ENCODE measurements around the gene HOXB13. TPM values are rescaled to one million over a fixed set of nuclear protein-coding genes. Genes with fewer than 3 reads are reported as not detected.
A peak's percentile ranks its signal among the peaks of the same experiment; 100 is the strongest.

The HOXB13 gene
- total RNA-seq, 2 experiments from 2014 or later = not detected

DNA sequence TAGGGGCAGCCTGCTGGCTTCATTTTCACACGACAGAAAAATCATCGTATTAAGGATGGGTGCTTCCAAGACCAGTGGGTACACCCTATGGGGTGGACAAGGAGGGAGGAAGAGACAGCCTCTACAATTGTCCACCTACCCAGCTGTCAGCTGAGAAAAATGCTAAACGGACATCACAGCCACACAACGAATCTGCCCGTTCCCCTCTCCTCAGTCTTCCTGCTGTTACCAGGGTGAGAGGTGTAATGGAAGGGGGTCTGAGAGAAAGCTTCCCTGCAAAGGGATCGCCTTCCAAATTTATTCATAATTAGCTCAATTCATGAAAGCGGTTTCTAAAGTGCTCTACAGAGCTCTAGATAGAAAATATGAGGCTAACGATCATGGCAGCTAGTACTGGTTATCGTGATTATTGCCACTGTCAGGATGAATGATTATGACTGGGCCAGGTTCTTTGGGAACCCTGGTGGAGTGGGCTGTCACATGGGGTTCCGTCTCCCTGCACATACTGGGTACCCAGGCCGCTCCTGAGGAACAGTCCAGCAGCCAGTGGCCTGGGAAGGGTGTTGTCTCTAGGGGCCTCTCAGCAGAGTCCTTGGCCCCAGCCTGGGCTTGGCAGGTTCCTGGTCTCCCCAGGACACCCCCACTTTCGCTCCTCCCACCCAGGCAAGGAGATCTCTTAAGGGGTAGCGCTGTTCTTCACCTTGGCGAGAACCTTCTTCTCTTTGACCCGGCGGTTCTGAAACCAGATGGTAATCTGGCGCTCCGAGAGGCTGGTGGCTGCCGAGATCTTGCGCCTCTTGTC lies 2.2 kb downstream of the HOXB13 start:
- intact Hi-C loops (cut with DNase I, micrococcal nuclease) = loop anchor here in 1 of 2 experiments (2.0 kb wide), 1 partner anchor 20 kb away; no protein-coding TSS in a partner anchor
- peaks cover 62% of the 10 kb centered on the region for H3K4me1 ChIP-seq (ENCODE audit: insufficient read depth, low read length)
- peaks cover 100% of the 10 kb centered on the region for H3K27me3 Mint-ChIP-seq
- no peak for ATAC-seq (ENCODE audit: poor library complexity)
- ChIA-PET POLR2A (no interaction called here), CTCF (interaction anchor here (0.7 to 1.5 kb wide), 4 partner anchors 48 to 153 kb away, joined by 3 to 5 read pairs (median 3); partner anchors contain the start of gene TTLL6)
- DNase-seq = no peak
- H3K4me3 ChIP-seq (ENCODE audit: low read length) = no peak overlapping the region
- peaks cover 96 to 98% of the 10 kb centered on the region in 2 experiments for H3K27me3 ChIP-seq (ENCODE audit: control insufficient read depth in 1 of 2, insufficient read depth in 2 of 2, low read length in 2 of 2)
- no peaks in the 10 kb centered on the region for H3K36me3 ChIP-seq (ENCODE audit: insufficient read depth, low read length)
- H3K9me3 ChIP-seq (ENCODE audit: control insufficient read depth in 1 of 2, insufficient read depth in 1 of 2, low read length in 2 of 2) = peaks cover 0 to 66% of the 10 kb centered on the region in 2 experiments
- H3K4me1 Mint-ChIP-seq (ENCODE audit: low read depth) = peaks cover 42% of the 10 kb centered on the region
- H3K9me3 Mint-ChIP-seq = no peaks in the 10 kb centered on the region
- no peak overlapping the region for H3K27ac ChIP-seq (ENCODE audit: low read depth in 1 of 2, low read length in 2 of 2)
- no peaks in the 10 kb centered on the region for H3K36me3 Mint-ChIP-seq (ENCODE audit: low read depth)
- H3K4me3 Mint-ChIP-seq = no peak overlapping the region
- no peak for TF ChIP-seq CTCF (IDR thresholded peaks at IDR 0.05)
- no peak overlapping the region for H3K27ac Mint-ChIP-seq

DNA sequence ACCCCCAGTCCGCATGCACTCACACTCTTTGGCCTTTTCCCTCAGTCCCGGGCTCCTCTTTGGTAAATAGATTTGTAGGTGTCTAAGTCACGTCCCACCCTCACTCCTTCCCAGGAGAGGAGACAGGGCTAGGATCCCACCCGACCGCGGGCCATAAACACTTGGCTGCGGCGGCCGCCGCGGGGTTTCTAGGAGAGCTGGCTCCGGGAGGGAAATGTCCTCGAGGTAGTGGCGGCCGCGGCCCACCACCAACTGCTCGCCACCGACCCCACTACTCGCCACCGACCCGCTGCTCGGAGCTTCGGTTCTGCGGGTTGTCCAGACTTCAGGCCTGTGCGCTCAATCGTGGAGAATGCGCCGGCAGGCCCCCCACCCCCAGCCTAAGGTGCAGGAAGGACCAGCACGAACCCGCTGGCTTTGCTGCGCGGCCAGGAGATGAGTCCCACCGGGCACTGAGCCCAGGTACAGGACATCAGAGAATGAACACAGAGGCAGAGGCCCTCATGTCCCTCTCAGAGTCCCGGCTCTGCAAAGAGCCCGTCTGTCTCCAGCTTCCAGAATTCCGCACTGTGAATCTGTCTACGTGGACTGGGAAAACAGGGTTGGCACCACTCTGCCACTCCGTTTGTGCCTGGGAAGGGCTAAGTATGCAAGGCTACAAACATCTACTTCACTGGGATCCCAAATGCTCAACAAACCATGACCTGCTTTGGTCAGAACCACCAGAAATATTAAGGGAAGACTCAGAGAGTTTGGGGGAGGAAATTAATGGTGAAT lies 3.1 kb downstream of the HOXB13 start:
- Histone ChIP-seq H3K27ac (ENCODE audit: low read depth in 1 of 2, low read length in 2 of 2) (no peak overlapping the region), H3K4me3 (ENCODE audit: low read length) (no peak overlapping the region), H3K27me3 (ENCODE audit: control insufficient read depth in 1 of 2, insufficient read depth in 2 of 2, low read length in 2 of 2) (peaks cover 99 to 100% of the 10 kb centered on the region in 2 experiments), H3K9me3 (ENCODE audit: control insufficient read depth in 1 of 2, insufficient read depth in 1 of 2, low read length in 2 of 2) (peaks cover 0 to 66% of the 10 kb centered on the region in 2 experiments), H3K4me1 (ENCODE audit: insufficient read depth, low read length) (peaks cover 62% of the 10 kb centered on the region), H3K36me3 (ENCODE audit: insufficient read depth, low read length) (no peaks in the 10 kb centered on the region)
- intact Hi-C loops (cut with DNase I, micrococcal nuclease) = loop anchor here (2.0 kb wide), 2 partner anchors 21 to 153 kb away; no protein-coding TSS in a partner anchor
- no peak for TF ChIP-seq CTCF (IDR thresholded peaks at IDR 0.05)
- Mint-ChIP-seq H3K27me3 (peaks cover 100% of the 10 kb centered on the region), H3K27ac (no peak overlapping the region), H3K9me3 (no peaks in the 10 kb centered on the region), H3K4me1 (ENCODE audit: low read depth) (peaks cover 45% of the 10 kb centered on the region), H3K36me3 (ENCODE audit: low read depth) (no peaks in the 10 kb centered on the region), H3K4me3 (peak overlapping the region; percentile 34)
- CTCF ChIA-PET = interaction anchor here (0.6 to 2.5 kb wide), 7 partner anchors 47 to 1743 kb away, joined by 3 to 19 read pairs (median 3); partner anchors contain the start of gene TTLL6
- ATAC-seq (ENCODE audit: poor library complexity) (no peak), DNase-seq (no peak)
- POLR2A ChIA-PET = no interaction called here

DNA sequence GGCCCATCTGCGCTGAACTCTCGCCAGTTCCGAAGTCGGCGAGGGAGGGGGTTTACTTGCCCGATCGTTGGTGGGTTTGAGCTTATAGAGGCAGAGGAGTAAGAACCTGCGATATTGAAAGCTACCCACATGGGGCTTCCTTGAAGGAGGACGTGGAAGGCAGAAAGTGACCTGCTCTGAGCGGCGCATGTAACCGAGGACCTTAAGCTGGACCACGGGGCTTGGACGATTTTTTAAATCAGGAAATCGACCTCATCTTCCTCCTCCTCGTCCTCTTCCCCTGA lies 3.6 kb downstream of the HOXB13 start:
- ChIA-PET POLR2A (interaction anchor here (0.8 kb wide), 1 partner anchor 117 kb away, joined by 3 read pairs; no protein-coding TSS in a partner anchor), CTCF (interaction anchor here (1.0 to 2.5 kb wide), 7 partner anchors 13 to 308 kb away, joined by 3 to 19 read pairs (median 5); partner anchors contain the start of gene TTLL6)
- TF ChIP-seq CTCF (IDR thresholded peaks at IDR 0.05) = no peak
- ATAC-seq (ENCODE audit: poor library complexity) = no peak
- no peak overlapping the region for H3K27ac Mint-ChIP-seq
- Histone ChIP-seq H3K36me3 (ENCODE audit: insufficient read depth, low read length) (no peaks in the 10 kb centered on the region), H3K27ac (ENCODE audit: low read depth in 1 of 2, low read length in 2 of 2) (no peak overlapping the region), H3K4me1 (ENCODE audit: insufficient read depth, low read length) (peaks cover 67% of the 10 kb centered on the region), H3K4me3 (ENCODE audit: low read length) (no peak overlapping the region), H3K9me3 (ENCODE audit: control insufficient read depth in 1 of 2, insufficient read depth in 1 of 2, low read length in 2 of 2) (peaks cover 0 to 69% of the 10 kb centered on the region in 2 experiments), H3K27me3 (ENCODE audit: control insufficient read depth in 1 of 2, insufficient read depth in 2 of 2, low read length in 2 of 2) (peaks cover 99 to 100% of the 10 kb centered on the region in 2 experiments)
- DNase-seq = no peak
- H3K36me3 Mint-ChIP-seq (ENCODE audit: low read depth) = no peaks in the 10 kb centered on the region
- H3K27me3 Mint-ChIP-seq = peaks cover 100% of the 10 kb centered on the region
- H3K9me3 Mint-ChIP-seq = no peaks in the 10 kb centered on the region
- peak overlapping the region; percentile 34 for H3K4me3 Mint-ChIP-seq
- intact Hi-C loops (cut with DNase I, micrococcal nuclease) = loop anchor here (2.0 kb wide), 1 partner anchor 154 kb away; no protein-coding TSS in a partner anchor
- H3K4me1 Mint-ChIP-seq (ENCODE audit: low read depth) = peaks cover 49% of the 10 kb centered on the region
